Activated B cell treated with CpG ODN at 0.5 μM for 24 hours (primary cell): ENCODE measurements around the gene RIIAD1. TPM values are rescaled to one million over a fixed set of nuclear protein-coding genes. Genes with fewer than 3 reads are reported as not detected.
"Not testable (repeated sequence)": the region's sequence is repeated elsewhere in the genome, so short reads cannot be mapped to it uniquely, and the experiment has no call there.

Experiments
- ATAC-seq: fragments of 200-7000 bp; cut with Tn5 transposase; one replicate; pipeline ENCODE4 v1.10.0; 2021; ENCODE audit warnings: low read depth, mild to moderate bottlenecking, moderate library complexity
- CTCF ChIA-PET: fragments of 350-600 bp; sonication (Branson Sonifier 250); formaldehyde crosslinking; loops from one replicate; lab custom pipeline; 2021; ENCODE audit warnings: antibody characterized with exemption; lab: Charles Lee
- POLR2A ChIA-PET: fragments of 350-600 bp; sonication (Branson Sonifier 250); formaldehyde crosslinking; loops from one replicate; lab custom pipeline; 2021; ENCODE audit warnings: antibody characterized with exemption; lab: Charles Lee
- DNase-seq: peaks from one replicate; pipeline ENCODE4 v3.0.0; 2022
- H3K27ac Mint-ChIP-seq: one replicate; pipeline ENCODE4 v1.8.0; 2020; ENCODE audit warnings: mixed read lengths
- H3K27me3 Mint-ChIP-seq: one replicate; pipeline ENCODE4 v1.8.0; 2021; ENCODE audit warnings: mixed read lengths
- H3K36me3 Mint-ChIP-seq: one replicate; pipeline ENCODE4 v1.8.0; 2021; ENCODE audit warnings: low read depth, mixed read lengths
- H3K4me1 Mint-ChIP-seq: one replicate; pipeline ENCODE4 v1.8.0; 2021; ENCODE audit warnings: mixed read lengths
- H3K4me3 Mint-ChIP-seq: one replicate; pipeline ENCODE4 v1.8.0; 2020; ENCODE audit warnings: mild to moderate bottlenecking, mixed read lengths
- H3K9me3 Mint-ChIP-seq: one replicate; pipeline ENCODE4 v1.8.0; 2020; ENCODE audit warnings: mixed read lengths
- CTCF ChIP-seq: fragments of 200-600 bp; IDR thresholded peaks from one replicate; pipeline ENCODE4 v1.8.0; 2022; ENCODE audit warnings: antibody characterized with exemption, mild to moderate bottlenecking
- intact Hi-C: fragments of 100-400 bp; cut with micrococcal nuclease; formaldehyde crosslinking; loops from one replicate; pipeline ENCODE4 v1.15.1; 2024
- total RNA-seq: library from RNA; stranded (reverse); gene quantifications from 2 replicates; pipeline ENCODE4 v1.2.3, GENCODE V29; 2022

The RIIAD1 gene
- total RNA-seq, 1 donor from 2014 or later = not detected

GRCh38 chr1:151723726-151724370 lies 2.5 kb downstream of the RIIAD1 start:
- Mint-ChIP-seq H3K4me3 (no peak overlapping the region), H3K27ac (no peak overlapping the region), H3K27me3 (peaks cover 52% of the 10 kb centered on the region), H3K9me3 (no peaks in the 10 kb centered on the region), H3K4me1 (peaks cover 22% of the 10 kb centered on the region), H3K36me3 (no peaks in the 10 kb centered on the region)
- DNase-seq (no peak), ATAC-seq (no peak)
- intact Hi-C loops = no loop called here
- CTCF ChIA-PET = no interaction called here
- POLR2A ChIA-PET = no interaction called here
- TF ChIP-seq CTCF = no peak

- TF ChIP-seq CTCF = no peak
- intact Hi-C loops = no loop called here
- Mint-ChIP-seq H3K36me3 (no peaks in the 10 kb centered on the region), H3K4me1 (no peaks in the 10 kb centered on the region), H3K9me3 (no peaks in the 10 kb centered on the region), H3K27ac (no peak overlapping the region), H3K27me3 (peaks cover 59% of the 10 kb centered on the region), H3K4me3 (no peak overlapping the region)
- no peak for ATAC-seq
- DNase-seq = no peak
- ChIA-PET CTCF (no interaction called here), POLR2A (no interaction called here)
Observed at GRCh38 chr1:151728151-151729054, 7.1 kb downstream of the RIIAD1 start.

- no peak for ATAC-seq
- Mint-ChIP-seq H3K36me3 (no peaks in the 10 kb centered on the region), H3K27me3 (peaks cover 51% of the 10 kb centered on the region), H3K9me3 (no peaks in the 10 kb centered on the region), H3K4me1 (no peaks in the 10 kb centered on the region), H3K4me3 (no peak overlapping the region), H3K27ac (no peak overlapping the region)
- no peak for TF ChIP-seq CTCF
- ChIA-PET POLR2A (no interaction called here), CTCF (no interaction called here)
- DNase-seq = no peak
- intact Hi-C loops = no loop called here
Observed at GRCh38 chr1:151729157-151729965, 8.0 kb downstream of the RIIAD1 start.

- TF ChIP-seq CTCF = no peak
- H3K27me3 Mint-ChIP-seq = peaks cover 49% of the 10 kb centered on the region
Observed at GRCh38 chr1:151729966-151730291, 8.6 kb downstream of the RIIAD1 start.

GRCh38 chr1:151733126-151733525 lies 11.8 kb downstream of the RIIAD1 start:
- TF ChIP-seq CTCF = no peak
- Mint-ChIP-seq H3K27me3 (peaks cover 28% of the 10 kb centered on the region), H3K27ac (no peak overlapping the region), H3K9me3 (peaks cover 16% of the 10 kb centered on the region), H3K4me3 (no peak overlapping the region), H3K36me3 (no peaks in the 10 kb centered on the region), H3K4me1 (no peaks in the 10 kb centered on the region)
- ChIA-PET CTCF (interaction anchor here (2.1 kb wide), 1 partner anchor 289 kb away, joined by 9 read pairs; no protein-coding TSS in a partner anchor), POLR2A (no interaction called here)
- no peak for DNase-seq
- no peak for ATAC-seq
- intact Hi-C loops = no loop called here

More at GRCh38 chr1:151729966-151730291, 8.6 kb downstream of the RIIAD1 start:
- H3K4me3 Mint-ChIP-seq = no peak overlapping the region
- H3K36me3 Mint-ChIP-seq = no peaks in the 10 kb centered on the region
- CTCF ChIA-PET = no interaction called here
- no peak for ATAC-seq
- no peak for DNase-seq
- POLR2A ChIA-PET = no interaction called here
- intact Hi-C loops = no loop called here
- no peaks in the 10 kb centered on the region for H3K9me3 Mint-ChIP-seq
- no peak overlapping the region for H3K27ac Mint-ChIP-seq
- no peaks in the 10 kb centered on the region for H3K4me1 Mint-ChIP-seq

GRCh38 chr1:151733995-151734394 lies 12.7 kb downstream of the RIIAD1 start:
- DNase-seq, H3K36me3 Mint-ChIP-seq, ATAC-seq, H3K4me3 Mint-ChIP-seq, H3K4me1 Mint-ChIP-seq, POLR2A ChIA-PET, H3K27ac Mint-ChIP-seq: not testable (repeated sequence)
- intact Hi-C loops = loop anchor here (2.0 kb wide), 1 partner anchor 433 kb away; no protein-coding TSS in a partner anchor
- CTCF ChIA-PET = interaction anchor here (0.7 to 2.1 kb wide), 4 partner anchors 136 to 290 kb away, joined by 3 to 9 read pairs (median 6); no protein-coding TSS in a partner anchor
- peaks cover 21% of the 10 kb centered on the region for H3K27me3 Mint-ChIP-seq
- H3K9me3 Mint-ChIP-seq = peaks cover 19% of the 10 kb centered on the region
